ENCODE results near the gene NTN5.

Gene NTN5

DNA sequence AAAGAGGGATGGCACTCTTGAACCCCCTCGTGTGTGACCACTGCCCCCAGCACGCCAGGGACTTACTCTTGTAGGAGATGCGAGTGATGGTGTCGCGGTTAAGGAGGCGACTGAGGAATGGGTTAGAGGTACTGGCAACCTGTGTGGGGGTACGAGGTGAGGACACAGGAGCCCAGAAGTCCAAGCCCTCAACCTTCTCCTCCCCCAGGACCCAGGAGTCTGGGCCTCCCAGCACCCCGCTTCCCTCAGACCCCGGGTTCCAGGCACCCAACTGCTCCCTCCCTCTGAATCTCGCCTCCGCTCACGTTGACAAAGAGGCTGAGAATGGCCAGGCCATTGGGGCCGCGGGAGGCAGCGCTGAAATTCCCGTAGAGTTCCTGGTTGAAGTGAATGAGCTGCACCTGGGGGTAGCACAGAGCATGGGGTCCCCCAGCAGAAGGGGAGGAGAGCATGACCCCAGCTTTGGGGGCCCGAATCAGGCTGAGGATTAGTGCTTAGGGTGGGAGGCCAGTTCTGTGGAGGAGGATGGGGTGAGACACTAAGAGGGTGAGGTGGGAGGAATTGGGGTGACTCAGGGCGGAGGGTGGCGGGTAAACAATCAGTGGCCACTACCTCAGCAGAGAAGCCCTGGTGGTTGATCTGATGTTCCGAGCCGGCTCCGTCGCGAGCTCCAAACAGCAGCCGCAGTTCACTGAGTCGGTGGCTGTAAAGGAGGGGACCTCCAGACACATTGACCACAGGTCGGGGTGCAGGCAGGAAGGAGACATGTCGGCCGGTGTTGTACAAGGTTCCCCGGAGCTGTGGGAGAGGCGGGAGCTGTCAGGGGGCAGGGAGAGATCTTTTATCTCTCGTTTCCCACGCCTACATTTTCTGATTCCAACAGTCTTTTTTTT lies 33.1 kb downstream of the NTN5 start:
- CTCF ChIA-PET: interaction anchor here (0.8 kb wide), 1 partner anchor 9 kb away, joined by 3 read pairs; no protein-coding TSS in a partner anchor
- TF ChIP-seq, protein P1, sequence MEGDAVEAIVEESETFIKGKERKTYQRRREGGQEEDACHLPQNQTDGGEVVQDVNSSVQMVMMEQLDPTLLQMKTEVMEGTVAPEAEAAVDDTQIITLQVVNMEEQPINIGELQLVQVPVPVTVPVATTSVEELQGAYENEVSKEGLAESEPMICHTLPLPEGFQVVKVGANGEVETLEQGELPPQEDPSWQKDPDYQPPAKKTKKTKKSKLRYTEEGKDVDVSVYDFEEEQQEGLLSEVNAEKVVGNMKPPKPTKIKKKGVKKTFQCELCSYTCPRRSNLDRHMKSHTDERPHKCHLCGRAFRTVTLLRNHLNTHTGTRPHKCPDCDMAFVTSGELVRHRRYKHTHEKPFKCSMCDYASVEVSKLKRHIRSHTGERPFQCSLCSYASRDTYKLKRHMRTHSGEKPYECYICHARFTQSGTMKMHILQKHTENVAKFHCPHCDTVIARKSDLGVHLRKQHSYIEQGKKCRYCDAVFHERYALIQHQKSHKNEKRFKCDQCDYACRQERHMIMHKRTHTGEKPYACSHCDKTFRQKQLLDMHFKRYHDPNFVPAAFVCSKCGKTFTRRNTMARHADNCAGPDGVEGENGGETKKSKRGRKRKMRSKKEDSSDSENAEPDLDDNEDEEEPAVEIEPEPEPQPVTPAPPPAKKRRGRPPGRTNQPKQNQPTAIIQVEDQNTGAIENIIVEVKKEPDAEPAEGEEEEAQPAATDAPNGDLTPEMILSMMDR (IDR thresholded peaks at IDR 0.05; ENCODE audit: control extremely low read depth, extremely low read depth, low read depth, missing control alignments): no peak
- POLR2A ChIA-PET: no interaction called here
- DNase-seq (ENCODE audit: extremely low spot score): no peak

DNA sequence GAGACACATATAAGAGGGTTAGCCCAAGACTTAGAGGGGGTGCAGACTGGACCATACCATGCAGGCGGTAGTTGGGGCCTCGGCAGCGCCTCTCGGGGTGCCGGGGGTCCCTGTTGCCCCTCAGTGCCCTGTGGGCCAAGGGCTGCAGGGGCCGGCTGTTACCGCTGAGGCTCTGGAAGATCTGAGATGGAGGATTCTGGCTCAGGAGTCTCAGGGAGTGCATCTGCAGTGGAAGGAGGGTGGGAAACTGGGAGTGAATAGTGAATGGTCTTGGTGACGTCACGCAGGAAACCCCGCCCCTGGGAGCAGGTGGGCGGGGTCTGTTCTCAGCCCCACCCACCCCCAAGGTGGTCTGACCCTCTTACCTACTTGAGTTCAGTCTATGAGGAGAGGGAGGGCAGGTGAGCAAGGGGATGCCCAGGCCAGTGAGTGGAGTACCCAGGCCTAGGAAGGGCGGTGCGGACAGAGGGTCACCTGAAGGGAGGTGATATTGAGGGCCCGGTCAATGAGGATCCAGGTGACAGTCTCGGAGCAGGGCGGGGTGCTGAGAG lies 33.9 kb downstream of the NTN5 start:
- TF ChIP-seq, protein P1 (IDR thresholded peaks at IDR 0.05; ENCODE audit: control extremely low read depth, extremely low read depth, low read depth, missing control alignments): no peak
- DNase-seq (ENCODE audit: extremely low spot score): no peak
- POLR2A ChIA-PET: no interaction called here
- CTCF ChIA-PET: no interaction called here

DNA sequence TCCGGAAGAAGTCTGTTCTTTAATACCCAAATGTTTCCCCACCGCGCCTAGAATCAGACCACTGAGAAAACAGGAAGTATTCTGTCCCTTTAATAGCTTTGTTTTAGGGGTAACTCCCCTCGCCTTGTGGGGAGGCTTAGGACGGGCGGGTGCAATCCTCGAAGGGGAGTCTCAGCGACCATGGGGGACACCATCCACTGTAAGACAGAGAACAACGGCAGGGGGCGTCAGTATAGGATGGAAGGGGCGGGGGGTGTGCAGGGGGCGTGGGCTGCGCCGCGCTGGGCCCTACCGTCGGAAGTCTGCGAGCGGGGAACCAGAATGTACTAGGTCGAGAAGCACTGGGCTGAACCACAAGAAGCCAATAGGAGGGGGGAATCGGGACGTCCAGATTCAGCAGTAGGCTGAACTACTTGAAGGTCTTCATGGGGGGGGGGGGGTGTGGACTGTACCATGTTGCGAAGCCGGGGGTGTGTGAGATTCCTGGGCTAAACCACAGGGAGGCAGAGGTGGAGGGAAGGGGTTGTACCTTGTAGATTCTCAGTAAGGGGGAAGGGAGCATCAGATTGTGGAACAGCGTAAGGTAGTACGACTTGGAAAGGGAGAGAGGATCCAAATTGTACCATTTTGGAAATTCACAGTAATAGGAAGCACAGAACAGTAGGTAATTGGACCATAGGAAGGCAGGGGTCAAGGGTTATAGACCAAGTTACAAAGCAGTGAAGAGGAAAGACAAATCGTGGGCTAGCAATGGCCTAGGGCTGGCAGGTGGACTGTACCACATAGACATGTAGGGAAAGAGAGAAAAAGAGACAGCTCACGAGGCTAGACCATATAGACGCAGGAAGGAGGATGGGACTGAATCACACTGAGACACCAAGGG lies 34.6 kb downstream of the NTN5 start:
- DNase-seq (ENCODE audit: extremely low spot score): peak; percentile 85
- TF ChIP-seq, protein P1 (IDR thresholded peaks at IDR 0.05; ENCODE audit: control extremely low read depth, extremely low read depth, low read depth, missing control alignments): no peak
- POLR2A ChIA-PET: interaction anchor here (1.2 kb wide), 1 partner anchor 19 kb away, joined by 5 read pairs; the partner anchor contains the start of genes RPL18 and SPHK2
- CTCF ChIA-PET: no interaction called here

DNA sequence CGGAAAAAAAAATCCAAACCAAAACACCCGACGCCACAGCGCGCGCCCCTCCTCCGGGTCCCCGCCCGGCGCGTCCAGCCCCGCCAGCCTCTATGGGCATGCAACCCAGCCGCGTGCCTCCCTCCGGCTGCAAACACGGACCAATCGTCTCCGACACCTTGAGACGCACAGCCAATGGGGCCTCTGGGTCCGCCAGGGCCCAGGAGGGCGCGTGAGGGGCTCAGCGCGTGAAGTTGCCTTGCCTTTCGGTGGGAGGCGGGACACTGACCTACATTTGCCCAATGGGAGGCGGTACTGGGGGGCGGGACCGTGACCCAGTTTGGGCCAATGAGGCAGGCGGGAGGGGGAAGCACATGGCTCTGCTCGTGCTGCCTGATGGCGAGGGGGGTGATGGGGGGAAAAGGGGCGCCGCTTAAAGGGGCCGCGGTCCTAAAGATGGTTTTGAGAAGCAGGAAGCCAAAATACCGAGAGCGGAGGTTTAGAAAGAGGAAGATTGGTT lies 35.3 kb downstream of the NTN5 start:
- POLR2A ChIA-PET: interaction anchor here (1.2 kb wide), 1 partner anchor 18 kb away, joined by 5 read pairs; the partner anchor contains the start of genes RPL18 and SPHK2
- DNase-seq (ENCODE audit: extremely low spot score): peak; percentile 94
- TF ChIP-seq, protein P1 (IDR thresholded peaks at IDR 0.05; ENCODE audit: control extremely low read depth, extremely low read depth, low read depth, missing control alignments): no peak
- CTCF ChIA-PET: no interaction called here

DNA sequence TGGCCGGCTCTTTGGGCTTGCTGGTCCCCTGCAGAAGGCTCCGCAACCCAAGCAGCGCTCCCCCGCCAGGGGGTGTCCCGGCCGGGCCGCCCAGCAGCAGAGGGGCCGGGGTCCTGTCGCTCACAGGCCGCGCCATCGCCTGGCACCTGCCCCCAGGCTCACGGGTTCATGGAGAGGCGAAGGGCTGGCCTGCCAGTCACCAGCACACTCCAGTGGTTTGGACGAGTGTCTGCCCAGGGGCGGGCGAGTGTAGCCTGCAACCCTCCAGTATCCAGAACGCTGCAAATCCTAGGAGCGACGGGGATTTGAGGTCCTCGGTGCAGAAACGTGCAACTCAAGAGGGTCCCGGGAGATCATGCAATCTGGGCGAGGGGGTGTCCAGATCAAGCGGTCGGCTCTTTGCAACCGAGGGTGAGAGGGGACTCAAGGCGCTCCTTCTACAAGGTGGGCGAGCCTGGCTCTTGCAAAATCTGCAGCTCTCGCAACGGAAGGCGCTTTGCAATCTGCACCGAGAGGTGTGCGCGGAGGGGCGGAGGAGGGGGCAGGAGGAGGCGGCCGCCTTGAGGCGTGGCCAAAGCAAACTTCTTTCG lies 35.9 kb downstream of the NTN5 start, which contains the start of gene DBP:
DBP (minus strand) TSS at position 521 of the 590 bp plus-strand sequence; CDS start at position 136, 385 bp downstream.
- POLR2A ChIA-PET: interaction anchor here (1.2 kb wide), 1 partner anchor 18 kb away, joined by 5 read pairs; the partner anchor contains the start of genes RPL18 and SPHK2
- CTCF ChIA-PET: interaction anchor here (0.6 kb wide), 1 partner anchor 10 kb away, joined by 3 read pairs; no protein-coding TSS in a partner anchor
- DNase-seq (ENCODE audit: extremely low spot score): no peak
- TF ChIP-seq, protein P1 (IDR thresholded peaks at IDR 0.05; ENCODE audit: control extremely low read depth, extremely low read depth, low read depth, missing control alignments): no peak
